ENCODE results near the gene MPHOSPH9. TPM values are rescaled to one million over a fixed set of nuclear protein-coding genes. Genes with fewer than 3 reads are reported as not detected.
A peak's percentile ranks its signal among the peaks of the same experiment; 100 is the strongest.

The MPHOSPH9 gene
- polyA plus RNA-seq, 1 donor (not counting 4 experiments of a cell fraction or from before 2014, with no cell fraction given): 10.7 TPM

- H3K4me1 ChIP-seq (ENCODE audit: control insufficient read depth, extremely low read depth, insufficient read depth, low read length): peaks cover 22% of the 10 kb centered on the region
- FAIRE-seq: peak; percentile 80
These were observed 117.4 kb downstream of the MPHOSPH9 start for GRCh38 chr12:123115409-123116121.

GRCh38 chr12:123114304-123115083, 118.4 kb downstream of the MPHOSPH9 start:
- peak; percentile 9 for FAIRE-seq

More at GRCh38 chr12:123115409-123116121, 117.4 kb downstream of the MPHOSPH9 start:
- dilution Hi-C loops (cut with MboI; ENCODE audit: extremely low pct_ligation_motif_present, low sequenced_read_pairs): no loop called here
- TF ChIP-seq EZH2 (IDR thresholded peaks at IDR 0.05; ENCODE audit: low read length): no peak
- no peak for TF ChIP-seq CTCF (optimal IDR thresholded peaks at IDR 0.05 in 1 of 3, IDR thresholded peaks at IDR 0.05 in 1 of 3, conservative IDR thresholded peaks at IDR 0.05 in 1 of 3; ENCODE audit: extremely low read depth in 1 of 3, insufficient read depth in 2 of 3, low read length in 3 of 3)
- H3K4me2 ChIP-seq (ENCODE audit: control insufficient read depth, extremely low read depth, insufficient read depth, low read depth, low read length): peak overlapping the region; percentile 29
- H3K27ac ChIP-seq (ENCODE audit: control insufficient read depth, insufficient read depth, low read length): no peak overlapping the region
- no peaks in the 10 kb centered on the region for H3K36me3 ChIP-seq (ENCODE audit: control insufficient read depth in 2 of 2, extremely low read depth in 1 of 2, insufficient read depth in 2 of 2, low read length in 2 of 2)
- no peaks in the 10 kb centered on the region for H3K27me3 ChIP-seq (ENCODE audit: control insufficient read depth, extremely low read depth, insufficient read depth, low read length)
- H3K4me3 ChIP-seq (ENCODE audit: control insufficient read depth in 2 of 3, extremely low read depth in 1 of 3, insufficient read depth in 2 of 3, low read depth in 1 of 3, low read length in 3 of 3): no peak overlapping the region
- DNase-seq (ENCODE audit: low read depth, low spot score): peak; percentile 46
- H4K20me1 ChIP-seq (ENCODE audit: control insufficient read depth, extremely low read depth, insufficient read depth, low read length): peaks cover 3% of the 10 kb centered on the region
- no peaks in the 10 kb centered on the region for H3K79me2 ChIP-seq (ENCODE audit: control insufficient read depth, insufficient read depth, low read length)
- H3K9me1 ChIP-seq (ENCODE audit: control insufficient read depth, extremely low read depth, insufficient read depth, low read length): peaks cover 4% of the 10 kb centered on the region
- no peak overlapping the region for H3K9ac ChIP-seq (ENCODE audit: control insufficient read depth, extremely low read depth, insufficient read depth, low read length)
- no peaks in the 10 kb centered on the region for H3K9me3 ChIP-seq (ENCODE audit: control insufficient read depth, low read depth, low read length)
- no peak overlapping the region for H2AFZ ChIP-seq (ENCODE audit: control insufficient read depth, low read length)

More at GRCh38 chr12:123114304-123115083, 118.4 kb downstream of the MPHOSPH9 start:
- Histone ChIP-seq H3K27me3 (ENCODE audit: control insufficient read depth, extremely low read depth, insufficient read depth, low read length) (no peaks in the 10 kb centered on the region), H4K20me1 (ENCODE audit: control insufficient read depth, extremely low read depth, insufficient read depth, low read length) (peaks cover 3% of the 10 kb centered on the region), H3K9ac (ENCODE audit: control insufficient read depth, extremely low read depth, insufficient read depth, low read length) (no peak overlapping the region), H3K4me1 (ENCODE audit: control insufficient read depth, extremely low read depth, insufficient read depth, low read length) (peaks cover 20% of the 10 kb centered on the region), H3K27ac (ENCODE audit: control insufficient read depth, insufficient read depth, low read length) (no peak overlapping the region), H3K4me2 (ENCODE audit: control insufficient read depth, extremely low read depth, insufficient read depth, low read depth, low read length) (peak overlapping the region; percentile 7), H3K36me3 (ENCODE audit: control insufficient read depth in 2 of 2, extremely low read depth in 1 of 2, insufficient read depth in 2 of 2, low read length in 2 of 2) (peaks cover 0 to under 1% of the 10 kb centered on the region in 2 experiments), H3K9me3 (ENCODE audit: control insufficient read depth, low read depth, low read length) (no peaks in the 10 kb centered on the region), H3K4me3 (ENCODE audit: control insufficient read depth in 2 of 3, extremely low read depth in 1 of 3, insufficient read depth in 2 of 3, low read depth in 1 of 3, low read length in 3 of 3) (no peak overlapping the region), H2AFZ (ENCODE audit: control insufficient read depth, low read length) (no peak overlapping the region), H3K79me2 (ENCODE audit: control insufficient read depth, insufficient read depth, low read length) (no peaks in the 10 kb centered on the region), H3K9me1 (ENCODE audit: control insufficient read depth, extremely low read depth, insufficient read depth, low read length) (no peaks in the 10 kb centered on the region)
- TF ChIP-seq EZH2 (IDR thresholded peaks at IDR 0.05; ENCODE audit: low read length): no peak
- no peak for TF ChIP-seq CTCF (optimal IDR thresholded peaks at IDR 0.05 in 1 of 3, IDR thresholded peaks at IDR 0.05 in 1 of 3, conservative IDR thresholded peaks at IDR 0.05 in 1 of 3; ENCODE audit: extremely low read depth in 1 of 3, insufficient read depth in 2 of 3, low read length in 3 of 3)
- DNase-seq (ENCODE audit: low read depth, low spot score): no peak
- dilution Hi-C loops (cut with MboI; ENCODE audit: extremely low pct_ligation_motif_present, low sequenced_read_pairs): no loop called here
